EL (cell line): ENCODE measurements around the gene PARL.
"Not testable (repeated sequence)": the region's sequence is repeated elsewhere in the genome, so short reads cannot be mapped to it uniquely, and the experiment has no call there.

ENCODE experiments used
- DNase-seq: peaks from one replicate; pipeline ENCODE4 v3.0.0-alpha.2; 2016

Gene PARL

GRCh38 chr3:183898028-183898431 lies 13.3 kb upstream of the PARL start:
- DNase-seq, result no peak

- DNase-seq, result no peak
Measured at GRCh38 chr3:183897606-183898005, 12.9 kb upstream of the PARL start.

GRCh38 chr3:183896610-183897009 lies 11.9 kb upstream of the PARL start:
- DNase-seq, result no peak

- DNase-seq, result no peak
Measured at GRCh38 chr3:183896184-183896583, 11.5 kb upstream of the PARL start.

- DNase-seq, result no peak
Measured at GRCh38 chr3:183895774-183896173, 11.1 kb upstream of the PARL start.

GRCh38 chr3:183895296-183895695 lies 10.6 kb upstream of the PARL start:
- peak; percentile 63 for DNase-seq

GRCh38 chr3:183892610-183893214 lies 8.0 kb upstream of the PARL start:
- DNase-seq, result no peak

GRCh38 chr3:183885766-183886165 lies 1.1 kb upstream of the PARL start:
- DNase-seq, result no peak

GRCh38 chr3:183884097-183884426 lies 618 bp downstream of the PARL start:
- DNase-seq, result peak; percentile 15

- DNase-seq, result no peak
Measured at GRCh38 chr3:183883291-183884096, 1.2 kb downstream of the PARL start.

GRCh38 chr3:183880121-183880520 lies 4.6 kb downstream of the PARL start:
- no peak for DNase-seq

- no peak for DNase-seq
Measured at GRCh38 chr3:183879243-183879642, 5.4 kb downstream of the PARL start.

- no peak for DNase-seq
Measured at GRCh38 chr3:183878071-183878470, 6.6 kb downstream of the PARL start.

- DNase-seq, result not testable (repeated sequence)
Measured at GRCh38 chr3:183877227-183877626, 7.5 kb downstream of the PARL start.

- DNase-seq, result no peak
Measured at GRCh38 chr3:183875411-183875810, 9.3 kb downstream of the PARL start.

- no peak for DNase-seq
Measured at GRCh38 chr3:183873914-183874313, 10.8 kb downstream of the PARL start.

- DNase-seq, result no peak
Measured at GRCh38 chr3:183871541-183871940, 13.1 kb downstream of the PARL start.

GRCh38 chr3:183870563-183870962 lies 14.1 kb downstream of the PARL start:
- no peak for DNase-seq

GRCh38 chr3:183868796-183869195 lies 15.9 kb downstream of the PARL start:
- DNase-seq, result no peak

GRCh38 chr3:183862610-183863009 lies 22.1 kb downstream of the PARL start:
- no peak for DNase-seq

GRCh38 chr3:183857863-183858262 lies 26.8 kb downstream of the PARL start:
- no peak for DNase-seq

GRCh38 chr3:183854318-183855035 lies 30.2 kb downstream of the PARL start:
- DNase-seq, result no peak

GRCh38 chr3:183845608-183846288 lies 38.9 kb downstream of the PARL start:
- peak; percentile 75 for DNase-seq

- no peak for DNase-seq
Measured at GRCh38 chr3:183845090-183845489, 39.6 kb downstream of the PARL start.
